Esophagus muscularis mucosa (tissue), 3 donors: ENCODE data around the gene TBCB.

Source experiments
- CTCF ChIP-seq, 3 experiments: fragments of 200-600 bp in 2 of 3; fragments of 450-650 bp in 1 of 3; sonication (generic) in 2 of 3; IDR thresholded peaks; one replicate each; pipeline ENCODE4 v1.5.1; 2017 to 2019; ENCODE audit warnings: antibody characterized with exemption in 3 of 3, mild to moderate bottlenecking in 2 of 3, moderate library complexity in 1 of 3
- POLR2A ChIP-seq: fragments of 450-650 bp; IDR thresholded peaks from one replicate; pipeline ENCODE4 v1.6.1; 2017; ENCODE audit warnings: antibody characterized with exemption, moderate library complexity, mild to moderate bottlenecking, low read depth
- POLR2AphosphoS5 ChIP-seq, 2 donors: sonication (generic); formaldehyde crosslinking; IDR thresholded peaks; one replicate each; pipeline ENCODE4 v1.6.1; 2017; ENCODE audit warnings: antibody characterized with exemption in 2 of 2

DNA sequence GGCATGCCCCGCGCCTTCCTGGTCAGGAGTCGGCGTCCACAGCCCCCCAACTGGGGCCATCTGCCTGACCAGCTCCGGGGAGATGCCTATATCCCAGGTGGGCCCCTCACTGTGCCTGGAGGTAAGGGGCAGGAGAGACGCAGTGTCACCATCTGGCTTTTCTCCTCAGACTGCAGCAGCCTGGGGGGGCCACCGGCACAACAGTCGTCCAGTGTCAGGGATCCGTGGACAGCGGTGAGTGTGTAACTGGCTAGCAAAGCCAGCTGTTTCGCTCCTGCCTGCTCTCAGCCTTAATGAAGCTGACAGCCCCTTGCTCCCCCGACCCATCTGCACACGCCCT, 4.1 kb upstream of the TBCB start:
- no peak for TF ChIP-seq CTCF (IDR thresholded peaks at IDR 0.05)
- TF ChIP-seq POLR2A, result no peak
- no peak for TF ChIP-seq POLR2AphosphoS5 (IDR thresholded peaks at IDR 0.05)
